Measurements from ENCODE around the gene PLA2G2E. TPM values are rescaled to one million over a fixed set of nuclear protein-coding genes. Genes with fewer than 3 reads are reported as not detected.

The PLA2G2E gene, protein sequence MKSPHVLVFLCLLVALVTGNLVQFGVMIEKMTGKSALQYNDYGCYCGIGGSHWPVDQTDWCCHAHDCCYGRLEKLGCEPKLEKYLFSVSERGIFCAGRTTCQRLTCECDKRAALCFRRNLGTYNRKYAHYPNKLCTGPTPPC
- 0.41 TPM in 1 of 2 replicates, not detected in the other for total RNA-seq (2022)
- percentile 26 among the genes with signal in this experiment for Bru-seq, nascent RNA
- BruChase-seq, experiment 1, labeled RNA remaining after a 2-hour chase = not detected
- BruChase-seq, experiment 2, labeled RNA remaining after a 6-hour chase = percentile 21 among the genes with signal in this experiment
- long read RNA-seq = 0 reads

DNA sequence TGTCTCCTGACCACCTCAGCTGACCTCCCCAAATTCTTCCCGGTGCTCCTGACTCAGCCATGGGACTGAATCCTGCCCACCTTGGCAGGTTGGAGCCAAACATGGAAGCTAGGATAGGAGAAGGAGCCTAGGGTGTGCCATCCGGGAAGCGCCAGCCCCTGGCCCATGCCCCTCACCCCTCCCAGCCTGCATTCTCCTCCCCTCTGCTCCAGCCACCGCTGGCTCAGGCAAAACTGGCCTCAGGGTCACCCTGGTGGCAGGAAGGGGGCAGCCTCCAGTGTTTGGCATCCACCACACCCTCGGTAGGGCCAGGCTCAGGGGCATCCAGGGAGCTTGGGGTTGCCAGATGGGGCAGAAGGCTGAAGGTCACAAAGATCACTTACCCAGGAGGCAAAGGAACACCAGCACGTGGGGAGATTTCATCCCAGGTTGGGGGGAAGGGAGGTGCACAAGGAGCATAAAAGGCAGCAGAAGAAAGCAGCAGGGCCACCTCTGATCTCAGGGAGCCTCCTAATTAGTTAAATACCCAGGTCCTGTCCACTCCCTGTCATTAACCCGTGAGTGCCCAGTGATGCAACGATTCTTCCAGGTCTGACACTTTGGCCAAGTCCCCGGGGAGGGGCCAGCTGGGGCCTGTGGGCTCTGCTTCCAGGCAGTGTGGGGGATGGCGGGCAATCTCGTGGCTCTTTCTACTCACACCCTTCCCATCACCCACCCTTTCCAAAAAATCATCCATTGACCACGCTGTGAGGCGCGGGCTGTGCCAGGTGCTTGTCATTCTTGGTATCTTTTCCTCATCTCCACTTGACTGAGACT lies at the start of gene PLA2G2E:
Gene PLA2G2E, minus strand, starts transcription at position 481 of the 816 bp plus-strand sequence. Its CDS starts 58 bp downstream, at position 423.
- Histone ChIP-seq H3K9me3 (peaks cover 11% of the 10 kb centered on the region; the same call in 1 of the 2 replicates), H3K27me3 (replicated peaks; ENCODE audit: control insufficient read depth, insufficient read depth, low read length) (no peaks in the 10 kb centered on the region), H3K4me1 (peaks cover 48% of the 10 kb centered on the region), H3K4me3 (ENCODE audit: low read depth, low read length) (no peak within 1 kb of the TSS), H3K36me3 (ENCODE audit: control insufficient read depth, insufficient read depth, low read length) (no peaks in the 10 kb centered on the region)
- POLR2A ChIA-PET = no interaction called here
- peaks cover 10% of the 10 kb centered on the region for H3K9me3 Mint-ChIP-seq (ENCODE audit: unreplicated experiment)
- peak in 1 of 2 experiments; percentile 42 for DNase-seq
- BruUV-seq (replicated peaks) = no TSS peak
- peaks cover 16% of the 10 kb centered on the region for H3K4me1 Mint-ChIP-seq (ENCODE audit: low read depth, unreplicated experiment)
- CTCF ChIA-PET = no interaction called here
- peaks cover 14% of the 10 kb centered on the region for H3K36me3 Mint-ChIP-seq (ENCODE audit: insufficient read depth, unreplicated experiment)
- intact Hi-C loops (cut with micrococcal nuclease; ENCODE audit: unreplicated experiment) = no loop called here
- no peaks in the 10 kb centered on the region for H3K27me3 Mint-ChIP-seq (ENCODE audit: insufficient read depth, unreplicated experiment)
- TF ChIP-seq, protein P1, sequence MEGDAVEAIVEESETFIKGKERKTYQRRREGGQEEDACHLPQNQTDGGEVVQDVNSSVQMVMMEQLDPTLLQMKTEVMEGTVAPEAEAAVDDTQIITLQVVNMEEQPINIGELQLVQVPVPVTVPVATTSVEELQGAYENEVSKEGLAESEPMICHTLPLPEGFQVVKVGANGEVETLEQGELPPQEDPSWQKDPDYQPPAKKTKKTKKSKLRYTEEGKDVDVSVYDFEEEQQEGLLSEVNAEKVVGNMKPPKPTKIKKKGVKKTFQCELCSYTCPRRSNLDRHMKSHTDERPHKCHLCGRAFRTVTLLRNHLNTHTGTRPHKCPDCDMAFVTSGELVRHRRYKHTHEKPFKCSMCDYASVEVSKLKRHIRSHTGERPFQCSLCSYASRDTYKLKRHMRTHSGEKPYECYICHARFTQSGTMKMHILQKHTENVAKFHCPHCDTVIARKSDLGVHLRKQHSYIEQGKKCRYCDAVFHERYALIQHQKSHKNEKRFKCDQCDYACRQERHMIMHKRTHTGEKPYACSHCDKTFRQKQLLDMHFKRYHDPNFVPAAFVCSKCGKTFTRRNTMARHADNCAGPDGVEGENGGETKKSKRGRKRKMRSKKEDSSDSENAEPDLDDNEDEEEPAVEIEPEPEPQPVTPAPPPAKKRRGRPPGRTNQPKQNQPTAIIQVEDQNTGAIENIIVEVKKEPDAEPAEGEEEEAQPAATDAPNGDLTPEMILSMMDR (IDR thresholded peaks at IDR 0.05; ENCODE audit: insufficient read depth in 1 of 2, low read depth in 1 of 2, low read length in 1 of 2, severe bottlenecking in 1 of 2, unreplicated experiment in 1 of 2) = no peak
- H3K27ac Mint-ChIP-seq (ENCODE audit: unreplicated experiment) = peak within 1 kb of the TSS; percentile 58
- H3K4me3 Mint-ChIP-seq (ENCODE audit: unreplicated experiment) = no peak within 1 kb of the TSS

DNA sequence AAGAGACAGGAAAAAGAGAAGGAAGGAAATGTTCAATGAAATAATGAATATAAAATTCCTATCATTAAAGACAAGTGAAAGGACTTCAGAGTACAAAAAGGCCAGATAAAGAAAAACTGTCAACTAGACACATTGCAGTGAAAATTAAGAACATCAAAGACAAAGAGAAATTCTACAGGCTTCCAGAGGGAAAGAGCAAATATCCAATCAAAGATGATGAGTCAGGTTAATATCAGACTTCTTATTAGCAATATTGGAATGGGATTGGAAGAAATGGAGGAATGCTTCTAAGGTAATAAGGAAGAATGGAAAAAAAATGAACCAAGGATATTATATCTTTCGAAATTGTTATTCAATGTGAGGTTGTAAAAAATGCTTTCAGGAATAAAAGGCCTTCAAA lies 48.2 kb upstream of the PLA2G2E start:
- CTCF ChIA-PET = interaction anchor here (0.7 kb wide), 1 partner anchor 72 kb away, joined by 4 read pairs; no protein-coding TSS in a partner anchor
- Mint-ChIP-seq H3K27me3 (ENCODE audit: insufficient read depth, unreplicated experiment) (no peaks in the 10 kb centered on the region), H3K36me3 (ENCODE audit: insufficient read depth, unreplicated experiment) (peaks cover 4% of the 10 kb centered on the region), H3K4me3 (ENCODE audit: unreplicated experiment) (no peak overlapping the region), H3K4me1 (ENCODE audit: low read depth, unreplicated experiment) (no peaks in the 10 kb centered on the region), H3K9me3 (ENCODE audit: unreplicated experiment) (peaks cover 33% of the 10 kb centered on the region), H3K27ac (ENCODE audit: unreplicated experiment) (no peak overlapping the region)
- Histone ChIP-seq H3K36me3 (ENCODE audit: control insufficient read depth, insufficient read depth, low read length) (no peaks in the 10 kb centered on the region), H3K27me3 (replicated peaks; ENCODE audit: control insufficient read depth, insufficient read depth, low read length) (no peaks in the 10 kb centered on the region), H3K4me3 (ENCODE audit: low read depth, low read length) (no peak overlapping the region), H3K4me1 (peaks cover 12% of the 10 kb centered on the region), H3K9me3 (no peaks in the 10 kb centered on the region; the same call in 1 of the 2 replicates)
- no TSS peak for BruUV-seq (replicated peaks)
- intact Hi-C loops (cut with micrococcal nuclease; ENCODE audit: unreplicated experiment) = no loop called here
- POLR2A ChIA-PET = no interaction called here
- DNase-seq = no peak
- TF ChIP-seq, protein P1 (IDR thresholded peaks at IDR 0.05; ENCODE audit: insufficient read depth in 1 of 2, low read depth in 1 of 2, low read length in 1 of 2, severe bottlenecking in 1 of 2, unreplicated experiment in 1 of 2) = no peak

DNA sequence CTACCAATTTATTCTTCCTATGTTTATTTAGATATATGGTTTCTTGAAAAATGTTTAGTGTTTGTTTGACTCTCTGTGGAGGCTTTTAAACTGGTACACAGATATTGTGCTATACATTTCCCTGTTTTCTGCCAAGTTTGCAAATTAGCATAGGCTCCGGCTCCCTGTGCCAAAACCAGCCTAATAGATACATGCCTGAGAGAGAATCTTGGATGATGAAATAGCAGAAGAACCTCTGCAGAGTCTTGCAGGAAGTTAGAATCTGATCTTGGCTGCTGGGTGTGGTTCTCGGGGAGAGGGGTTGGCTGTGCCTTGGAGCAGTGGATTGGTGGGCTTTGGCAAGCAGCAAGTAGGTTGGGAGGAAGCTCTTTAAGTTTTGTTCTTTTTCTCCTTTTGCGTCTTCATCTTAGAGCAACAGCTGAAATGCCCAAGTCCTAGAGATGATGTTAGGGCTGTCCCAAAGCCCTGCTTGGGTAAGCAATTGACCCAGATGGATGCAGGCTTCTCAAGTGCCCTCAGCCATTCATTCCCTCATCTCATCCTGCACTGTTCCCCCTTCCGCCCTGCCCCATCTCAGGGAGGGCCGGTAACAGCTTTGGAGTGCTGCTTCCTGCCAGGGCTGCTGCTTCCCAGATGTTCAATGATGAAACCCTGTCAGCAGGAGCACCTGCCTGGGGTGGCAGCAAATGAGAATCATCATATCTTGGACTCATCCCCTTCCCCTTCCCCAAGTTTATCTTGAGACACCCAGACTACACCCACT lies 46.7 kb upstream of the PLA2G2E start:
- H3K4me1 Mint-ChIP-seq (ENCODE audit: low read depth, unreplicated experiment) = no peaks in the 10 kb centered on the region

More for the DNA sequence above, 46.7 kb upstream of the PLA2G2E start:
- POLR2A ChIA-PET = no interaction called here
- H3K27ac Mint-ChIP-seq (ENCODE audit: unreplicated experiment) = no peak overlapping the region
- TF ChIP-seq, protein P1 (IDR thresholded peaks at IDR 0.05; ENCODE audit: insufficient read depth in 1 of 2, low read depth in 1 of 2, low read length in 1 of 2, severe bottlenecking in 1 of 2, unreplicated experiment in 1 of 2) = no peak
- intact Hi-C loops (cut with micrococcal nuclease; ENCODE audit: unreplicated experiment) = no loop called here
- peaks cover 33% of the 10 kb centered on the region for H3K9me3 Mint-ChIP-seq (ENCODE audit: unreplicated experiment)
- Histone ChIP-seq H3K36me3 (ENCODE audit: control insufficient read depth, insufficient read depth, low read length) (no peaks in the 10 kb centered on the region), H3K9me3 (no peaks in the 10 kb centered on the region; the same call in 1 of the 2 replicates), H3K27me3 (replicated peaks; ENCODE audit: control insufficient read depth, insufficient read depth, low read length) (no peaks in the 10 kb centered on the region), H3K4me1 (peaks cover 9% of the 10 kb centered on the region), H3K4me3 (ENCODE audit: low read depth, low read length) (no peak overlapping the region)
- no peak overlapping the region for H3K4me3 Mint-ChIP-seq (ENCODE audit: unreplicated experiment)
- H3K27me3 Mint-ChIP-seq (ENCODE audit: insufficient read depth, unreplicated experiment) = no peaks in the 10 kb centered on the region
- no peak for DNase-seq
- CTCF ChIA-PET = no interaction called here
- BruUV-seq (replicated peaks) = no TSS peak
- H3K36me3 Mint-ChIP-seq (ENCODE audit: insufficient read depth, unreplicated experiment) = peaks cover 4% of the 10 kb centered on the region
